HCT116 (cell line): ENCODE measurements around the gene ABCA8. TPM values are rescaled to one million over a fixed set of nuclear protein-coding genes. Genes with fewer than 3 reads are reported as not detected.

Experiments
- ATAC-seq: fragments of 200-7000 bp; cut with Tn5 transposase; 2 replicates; pipeline ENCODE4 v1.9.1; 2020; ENCODE audit warnings: mild to moderate bottlenecking, moderate library complexity
- BruUV-seq: library from RNA; stranded (reverse); fragments of 400-500 nt; replicated peaks from 2 replicates; lab custom pipeline; 2021; lab: Mats Ljungman, UMichigan
- CTCF ChIA-PET: fragments of 300-600 bp; sonication (Branson Sonifier 250); formaldehyde crosslinking; loops from one replicate; lab custom pipeline; 2021; ENCODE audit warnings: antibody characterized with exemption; lab: Charles Lee
- POLR2A ChIA-PET: fragments of 300-600, 350-600 bp; sonication (Branson Sonifier 250); formaldehyde crosslinking; loops from one replicate; lab custom pipeline; 2021; ENCODE audit warnings: antibody characterized with exemption; lab: Charles Lee
- RAD21 ChIA-PET, 2 experiments: fragments of 300-600 bp; sonication (Branson Sonifier 250); formaldehyde crosslinking; loops; one replicate each; lab custom pipeline; 2023; ENCODE audit warnings: low total read pairs in 2 of 2; ENCODE audit not compliant: uncharacterized antibody in 2 of 2, unreplicated experiment in 2 of 2, low non-redundant PET in 1 of 2; lab: Charles Lee
- DNase-seq: peaks from one replicate; pipeline ENCODE4 v3.0.0-alpha.2; 2010; ENCODE audit warnings: low read depth, low spot score
- H2AFZ ChIP-seq: fragments of 200-600 bp; shearing (Covaris generic), sonication (generic); 2 replicates; pipeline ENCODE4 v1.6.1; 2017; ENCODE audit warnings: low read depth, mixed run types, mixed read lengths, antibody characterized with exemption, low read length; ENCODE audit not compliant: poor library complexity, severe bottlenecking
- H3K27ac ChIP-seq: 2 replicates; pipeline ENCODE4 v1.5.1; 2012; ENCODE audit warnings: low read depth, low read length
- H3K27me3 ChIP-seq: fragments of 200-600 bp; sonication (generic); 2 replicates; pipeline ENCODE4 v1.6.1; 2016; ENCODE audit warnings: mixed run types, low read length, mixed read lengths; ENCODE audit not compliant: insufficient read depth
- H3K36me3 ChIP-seq, 2 experiments: fragments of 200-500 bp in 1 of 2; fragments of 200-600 bp in 1 of 2; sonication (Bioruptor generic) in 1 of 2; sonication (generic) in 1 of 2; 2 replicates each; pipeline versions ENCODE4 v1.5.1 to v1.6.1; 2014 to 2016; ENCODE audit warnings: low read length in 2 of 2, inconsistent platforms in 1 of 2, mixed read lengths in 1 of 2, mixed run types in 1 of 2; ENCODE audit not compliant: insufficient read depth in 2 of 2, control insufficient read depth in 1 of 2
- H3K4me1 ChIP-seq, 2 experiments: fragments of 200-600 bp in 1 of 2; sonication (generic) in 1 of 2; 2 replicates each; pipeline versions ENCODE4 v1.5.1 to v1.6.1; 2012 to 2017; ENCODE audit warnings: low read length in 2 of 2, inconsistent platforms in 1 of 2, mild to moderate bottlenecking in 1 of 2, mixed read lengths in 1 of 2, mixed run types in 1 of 2, moderate library complexity in 1 of 2; ENCODE audit not compliant: insufficient read depth in 2 of 2, control insufficient read depth in 1 of 2
- H3K4me2 ChIP-seq: fragments of 200-600 bp; sonication (generic); 2 replicates; pipeline ENCODE4 v1.6.1; 2017; ENCODE audit warnings: mixed run types, low read length, mixed read lengths
- H3K4me3 ChIP-seq, 2 experiments: fragments of 200-600 bp in 1 of 2; sonication (generic) in 1 of 2; replicated peaks in 1 of 2; 2 replicates each; pipeline ENCODE4 v1.5.1; 2011 to 2016; ENCODE audit warnings: low read length in 2 of 2, control low read depth in 1 of 2, low read depth in 1 of 2, mild to moderate bottlenecking in 1 of 2, mixed read lengths in 1 of 2, mixed run types in 1 of 2
- H3K79me2 ChIP-seq: fragments of 200-600 bp; sonication (generic); 2 replicates; pipeline ENCODE4 v1.6.1; 2017; ENCODE audit warnings: mild to moderate bottlenecking, mixed run types, low read length, moderate library complexity, mixed read lengths; ENCODE audit not compliant: insufficient read depth
- H3K9ac ChIP-seq: fragments of 200-600 bp; sonication (generic); 2 replicates; pipeline ENCODE4 v1.6.1; 2016; ENCODE audit warnings: low read length, mixed read lengths
- H3K9me2 ChIP-seq: fragments of 200-600 bp; sonication (generic), shearing (Covaris generic); 2 replicates; pipeline ENCODE4 v1.6.1; 2017; ENCODE audit warnings: mixed run types, mild to moderate bottlenecking, moderate library complexity; ENCODE audit not compliant: insufficient read depth
- H3K9me3 ChIP-seq, 2 experiments: fragments of 200-500 bp in 1 of 2; fragments of 200-600 bp in 1 of 2; sonication (Bioruptor generic) in 1 of 2; sonication (generic) in 1 of 2; 2 replicates each; pipeline ENCODE4 v1.6.1; 2014 to 2017; ENCODE audit warnings: low read length in 2 of 2, mixed read lengths in 2 of 2, inconsistent platforms in 1 of 2, low read depth in 1 of 2, mild to moderate bottlenecking in 1 of 2, mixed run types in 1 of 2, moderate library complexity in 1 of 2; ENCODE audit not compliant: control insufficient read depth in 1 of 2, insufficient read depth in 1 of 2
- H4K20me1 ChIP-seq: fragments of 200-600 bp; sonication (generic), shearing (Covaris generic); 2 replicates; pipeline ENCODE4 v1.6.1; 2017; ENCODE audit warnings: mixed run types, mild to moderate bottlenecking, moderate library complexity; ENCODE audit not compliant: insufficient read depth
- CBX3 ChIP-seq: IDR thresholded peaks from 2 replicates; pipeline ENCODE4 v1.6.1; 2012; ENCODE audit warnings: low read depth
- EZH2 ChIP-seq: fragments of 200-600 bp; sonication (generic); IDR thresholded peaks from 2 replicates; pipeline ENCODE4 v1.6.1; 2017; ENCODE audit warnings: antibody characterized with exemption, mixed run types
- POLR2A ChIP-seq: IDR thresholded peaks from 2 replicates; pipeline ENCODE4 v1.7.0; 2011; ENCODE audit warnings: borderline replicate concordance; ENCODE audit not compliant: insufficient read depth, insufficient read length; ENCODE audit errors: extremely low read depth
- SRF ChIP-seq: IDR thresholded peaks from 2 replicates; pipeline ENCODE4 v1.6.1; 2012; ENCODE audit warnings: low read depth
- TCF7L2 ChIP-seq: IDR thresholded peaks from 2 replicates; pipeline ENCODE4 v1.7.0; 2011; ENCODE audit warnings: borderline replicate concordance, inconsistent platforms; ENCODE audit not compliant: insufficient read depth, insufficient read length; ENCODE audit errors: extremely low read depth
- YY1 ChIP-seq: IDR thresholded peaks from 2 replicates; pipeline ENCODE4 v1.6.1; 2011; ENCODE audit warnings: low read length, low read depth, moderate library complexity, mild to moderate bottlenecking; ENCODE audit not compliant: insufficient replicate concordance; ENCODE audit errors: extremely low read depth
- ZFX ChIP-seq: fragments of 450-650 bp; IDR thresholded peaks from 2 replicates; pipeline ENCODE4 v1.6.1; 2017
- ZNF274 ChIP-seq: fragments of 200-500 bp; sonication (Bioruptor generic); IDR thresholded peaks from 2 replicates; pipeline ENCODE4 v1.6.1; 2014; ENCODE audit warnings: mild to moderate bottlenecking, low read depth, low read length, inconsistent platforms
- intact Hi-C: fragments of 100-400 bp; cut with micrococcal nuclease; formaldehyde crosslinking; loops from 2 replicates; pipeline ENCODE4 v1.10.0; 2022
- total RNA-seq: library from RNA; stranded (reverse); gene quantifications from one replicate; pipeline ENCODE4 v1.2.1, GENCODE V29; 2021; ENCODE audit not compliant: unreplicated experiment
- TF ChIP-seq, protein P1 (sequence below): IDR thresholded peaks from 2 replicates; pipeline ENCODE4 v1.6.1; 2012
- TF ChIP-seq, protein P2 (sequence below): IDR thresholded peaks from 2 replicates; pipeline ENCODE4 v1.6.1; 2012; ENCODE audit warnings: low read depth
- TF ChIP-seq, protein P3 (sequence below), 3 experiments: fragments of 200-600 bp in 1 of 3; sonication (generic) in 1 of 3; IDR thresholded peaks in 2 of 3; conservative IDR thresholded peaks in 1 of 3; 2 replicates each; pipeline ENCODE4 v1.5.1; 2012 to 2017; ENCODE audit warnings: low read depth in 2 of 3, low read length in 2 of 3, antibody characterized with exemption in 1 of 3, borderline replicate concordance in 1 of 3, control low read depth in 1 of 3, mild to moderate bottlenecking in 1 of 3, mixed read lengths in 1 of 3, mixed run types in 1 of 3, moderate library complexity in 1 of 3; ENCODE audit not compliant: insufficient read depth in 1 of 3
- TF ChIP-seq, protein P4 (sequence below): IDR thresholded peaks from 2 replicates; pipeline ENCODE4 v1.6.1; 2012

The ABCA8 gene
- total RNA-seq, 1 experiment from 2014 or later: 0.44 TPM

GRCh38 chr17:68937890-68938514 lies 17.2 kb downstream of the ABCA8 start:
- no peak overlapping the region for H3K4me3 ChIP-seq
- no peak overlapping the region for H3K9ac ChIP-seq
- CTCF ChIA-PET: no interaction called here
- intact Hi-C loops: no loop called here
- H3K27me3 ChIP-seq: no peaks in the 10 kb centered on the region
- H3K9me3 ChIP-seq: no peaks in the 10 kb centered on the region
- H3K4me2 ChIP-seq: no peak overlapping the region
- no peak for ATAC-seq
- RAD21 ChIA-PET: no interaction called here
- no peaks in the 10 kb centered on the region for H4K20me1 ChIP-seq
- POLR2A ChIA-PET: no interaction called here
- no peaks in the 10 kb centered on the region for H3K79me2 ChIP-seq
- TF ChIP-seq ZNF274 (no peak), ZFX (no peak), CBX3 (no peak), POLR2A (no peak), SRF (no peak), EZH2 (no peak), YY1 (no peak), TCF7L2 (no peak)
- TF ChIP-seq, protein P1, sequence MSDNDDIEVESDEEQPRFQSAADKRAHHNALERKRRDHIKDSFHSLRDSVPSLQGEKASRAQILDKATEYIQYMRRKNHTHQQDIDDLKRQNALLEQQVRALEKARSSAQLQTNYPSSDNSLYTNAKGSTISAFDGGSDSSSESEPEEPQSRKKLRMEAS: no peak
- TF ChIP-seq, protein P2, sequence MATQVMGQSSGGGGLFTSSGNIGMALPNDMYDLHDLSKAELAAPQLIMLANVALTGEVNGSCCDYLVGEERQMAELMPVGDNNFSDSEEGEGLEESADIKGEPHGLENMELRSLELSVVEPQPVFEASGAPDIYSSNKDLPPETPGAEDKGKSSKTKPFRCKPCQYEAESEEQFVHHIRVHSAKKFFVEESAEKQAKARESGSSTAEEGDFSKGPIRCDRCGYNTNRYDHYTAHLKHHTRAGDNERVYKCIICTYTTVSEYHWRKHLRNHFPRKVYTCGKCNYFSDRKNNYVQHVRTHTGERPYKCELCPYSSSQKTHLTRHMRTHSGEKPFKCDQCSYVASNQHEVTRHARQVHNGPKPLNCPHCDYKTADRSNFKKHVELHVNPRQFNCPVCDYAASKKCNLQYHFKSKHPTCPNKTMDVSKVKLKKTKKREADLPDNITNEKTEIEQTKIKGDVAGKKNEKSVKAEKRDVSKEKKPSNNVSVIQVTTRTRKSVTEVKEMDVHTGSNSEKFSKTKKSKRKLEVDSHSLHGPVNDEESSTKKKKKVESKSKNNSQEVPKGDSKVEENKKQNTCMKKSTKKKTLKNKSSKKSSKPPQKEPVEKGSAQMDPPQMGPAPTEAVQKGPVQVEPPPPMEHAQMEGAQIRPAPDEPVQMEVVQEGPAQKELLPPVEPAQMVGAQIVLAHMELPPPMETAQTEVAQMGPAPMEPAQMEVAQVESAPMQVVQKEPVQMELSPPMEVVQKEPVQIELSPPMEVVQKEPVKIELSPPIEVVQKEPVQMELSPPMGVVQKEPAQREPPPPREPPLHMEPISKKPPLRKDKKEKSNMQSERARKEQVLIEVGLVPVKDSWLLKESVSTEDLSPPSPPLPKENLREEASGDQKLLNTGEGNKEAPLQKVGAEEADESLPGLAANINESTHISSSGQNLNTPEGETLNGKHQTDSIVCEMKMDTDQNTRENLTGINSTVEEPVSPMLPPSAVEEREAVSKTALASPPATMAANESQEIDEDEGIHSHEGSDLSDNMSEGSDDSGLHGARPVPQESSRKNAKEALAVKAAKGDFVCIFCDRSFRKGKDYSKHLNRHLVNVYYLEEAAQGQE: no peak
- TF ChIP-seq, protein P3, sequence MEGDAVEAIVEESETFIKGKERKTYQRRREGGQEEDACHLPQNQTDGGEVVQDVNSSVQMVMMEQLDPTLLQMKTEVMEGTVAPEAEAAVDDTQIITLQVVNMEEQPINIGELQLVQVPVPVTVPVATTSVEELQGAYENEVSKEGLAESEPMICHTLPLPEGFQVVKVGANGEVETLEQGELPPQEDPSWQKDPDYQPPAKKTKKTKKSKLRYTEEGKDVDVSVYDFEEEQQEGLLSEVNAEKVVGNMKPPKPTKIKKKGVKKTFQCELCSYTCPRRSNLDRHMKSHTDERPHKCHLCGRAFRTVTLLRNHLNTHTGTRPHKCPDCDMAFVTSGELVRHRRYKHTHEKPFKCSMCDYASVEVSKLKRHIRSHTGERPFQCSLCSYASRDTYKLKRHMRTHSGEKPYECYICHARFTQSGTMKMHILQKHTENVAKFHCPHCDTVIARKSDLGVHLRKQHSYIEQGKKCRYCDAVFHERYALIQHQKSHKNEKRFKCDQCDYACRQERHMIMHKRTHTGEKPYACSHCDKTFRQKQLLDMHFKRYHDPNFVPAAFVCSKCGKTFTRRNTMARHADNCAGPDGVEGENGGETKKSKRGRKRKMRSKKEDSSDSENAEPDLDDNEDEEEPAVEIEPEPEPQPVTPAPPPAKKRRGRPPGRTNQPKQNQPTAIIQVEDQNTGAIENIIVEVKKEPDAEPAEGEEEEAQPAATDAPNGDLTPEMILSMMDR (IDR thresholded peaks at IDR 0.05 in 2 of 3, conservative IDR thresholded peaks at IDR 0.05 in 1 of 3; ENCODE audit: borderline replicate concordance in 1 of 3, insufficient read depth in 1 of 3, low read depth in 2 of 3, low read length in 2 of 3): no peak
- TF ChIP-seq, protein P4, sequence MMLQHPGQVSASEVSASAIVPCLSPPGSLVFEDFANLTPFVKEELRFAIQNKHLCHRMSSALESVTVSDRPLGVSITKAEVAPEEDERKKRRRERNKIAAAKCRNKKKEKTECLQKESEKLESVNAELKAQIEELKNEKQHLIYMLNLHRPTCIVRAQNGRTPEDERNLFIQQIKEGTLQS: no peak
- no peak overlapping the region for H3K27ac ChIP-seq
- H3K4me1 ChIP-seq: no peaks in the 10 kb centered on the region
- H3K36me3 ChIP-seq: no peaks in the 10 kb centered on the region
- H3K9me2 ChIP-seq: no peaks in the 10 kb centered on the region
- H2AFZ ChIP-seq: no peak overlapping the region
- DNase-seq: no peak
- BruUV-seq: no TSS peak
